Tibial artery (tissue), 4 donors: ENCODE measurements around the gene CKAP5.
"Not testable (repeated sequence)": the region's sequence is repeated elsewhere in the genome, so short reads cannot be mapped to it uniquely, and the experiment has no call there.

Source experiments
- DNase-seq, 2 donors: peaks; one replicate each; pipeline ENCODE4 v3.0.0-alpha.2; 2019
- H3K27ac ChIP-seq, 2 donors: fragments of 200-600 bp; sonication (generic) in 1 of 2; 1 replicate in 1 of 2; 2 replicates in 1 of 2; pipeline ENCODE4 v1.5.1; 2018 to 2019; ENCODE audit warnings: mild to moderate bottlenecking in 1 of 2
- H3K27me3 ChIP-seq, 2 donors: fragments of 200-600 bp; sonication (generic) in 1 of 2; one replicate each; pipeline versions ENCODE4 v1.5.1 to v1.6.0; 2016 to 2019
- H3K36me3 ChIP-seq, 3 donors: fragments of 200-600 bp; sonication (generic) in 2 of 3; one replicate each; pipeline ENCODE4 v1.5.1; 2016 to 2019; ENCODE audit warnings: mild to moderate bottlenecking in 2 of 3
- H3K4me1 ChIP-seq, 4 donors: fragments of 200-600 bp; sonication (generic) in 2 of 4; 1 replicate in 3 of 4; 2 replicates in 1 of 4; pipeline ENCODE4 v1.5.1; 2016 to 2019
- H3K4me3 ChIP-seq, 2 donors: fragments of 200-600 bp; sonication (generic) in 1 of 2; 1 replicate in 1 of 2; 2 replicates in 1 of 2; pipeline ENCODE4 v1.5.1; 2018 to 2019; ENCODE audit warnings: mild to moderate bottlenecking in 2 of 2
- H3K9me3 ChIP-seq, 3 donors: fragments of 200-600 bp; sonication (generic) in 1 of 3; one replicate each; pipeline ENCODE4 v1.5.1; 2016 to 2019
- intact Hi-C: fragments of 100-400 bp; cut with DNase I; formaldehyde crosslinking; loops from one replicate; pipeline ENCODE4 v1.15.0; 2023; ENCODE audit warnings: low total_unique reads
- TF ChIP-seq, protein P1 (sequence below), 2 experiments: fragments of 200-600 bp in 1 of 2; fragments of 450-650 bp in 1 of 2; IDR thresholded peaks; one replicate each; pipeline ENCODE4 v1.5.1; 2017 to 2019; ENCODE audit warnings: antibody characterized with exemption in 2 of 2, mild to moderate bottlenecking in 1 of 2, moderate library complexity in 1 of 2

Gene CKAP5

DNA sequence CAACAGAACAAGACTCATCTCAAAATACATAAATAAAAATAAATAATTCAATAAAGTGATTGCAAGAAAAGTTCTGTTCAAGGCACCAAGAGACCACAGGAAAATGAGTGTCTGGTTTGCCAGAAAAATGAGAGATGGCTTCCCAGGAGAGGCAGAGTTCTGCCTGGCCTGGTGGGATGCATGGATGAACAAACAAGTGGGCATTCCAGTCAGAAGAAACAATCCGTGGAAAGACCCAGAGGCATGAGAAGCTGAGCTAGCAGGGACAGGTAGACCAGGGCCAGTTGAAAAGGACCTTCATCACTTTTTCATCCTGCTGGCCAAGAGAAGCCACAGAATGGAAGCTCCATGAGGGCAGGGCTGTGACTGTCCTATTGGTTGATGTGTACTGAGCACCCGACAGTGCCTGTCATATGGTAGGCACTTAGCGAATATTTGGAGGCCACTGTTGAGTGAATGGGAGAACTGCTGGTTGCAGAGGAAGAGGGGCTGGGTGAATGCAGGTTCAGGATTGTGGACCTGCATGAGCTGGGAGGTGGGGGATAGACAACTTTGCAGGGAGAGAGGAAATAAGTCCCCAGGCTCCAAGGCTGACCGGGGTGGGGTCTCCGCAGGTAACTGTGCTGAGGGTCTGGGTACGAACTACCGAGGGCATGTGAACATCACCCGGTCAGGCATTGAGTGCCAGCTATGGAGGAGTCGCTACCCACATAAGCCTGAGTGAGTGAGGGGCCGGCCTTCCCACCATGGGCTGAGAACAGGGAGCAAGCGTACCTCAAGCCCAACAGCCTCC, 123.3 kb downstream of the CKAP5 start:
- Histone ChIP-seq H3K4me1 (peaks cover 0 to 8% (median 0%) of the 10 kb centered on the region in 4 donors), H3K36me3 (no peaks in the 10 kb centered on the region), H3K27me3 (no peaks in the 10 kb centered on the region), H3K4me3 (no peak overlapping the region), H3K27ac (no peak overlapping the region), H3K9me3 (no peaks in the 10 kb centered on the region)
- intact Hi-C loops, result no loop called here
- DNase-seq, result no peak
- TF ChIP-seq, protein P1, sequence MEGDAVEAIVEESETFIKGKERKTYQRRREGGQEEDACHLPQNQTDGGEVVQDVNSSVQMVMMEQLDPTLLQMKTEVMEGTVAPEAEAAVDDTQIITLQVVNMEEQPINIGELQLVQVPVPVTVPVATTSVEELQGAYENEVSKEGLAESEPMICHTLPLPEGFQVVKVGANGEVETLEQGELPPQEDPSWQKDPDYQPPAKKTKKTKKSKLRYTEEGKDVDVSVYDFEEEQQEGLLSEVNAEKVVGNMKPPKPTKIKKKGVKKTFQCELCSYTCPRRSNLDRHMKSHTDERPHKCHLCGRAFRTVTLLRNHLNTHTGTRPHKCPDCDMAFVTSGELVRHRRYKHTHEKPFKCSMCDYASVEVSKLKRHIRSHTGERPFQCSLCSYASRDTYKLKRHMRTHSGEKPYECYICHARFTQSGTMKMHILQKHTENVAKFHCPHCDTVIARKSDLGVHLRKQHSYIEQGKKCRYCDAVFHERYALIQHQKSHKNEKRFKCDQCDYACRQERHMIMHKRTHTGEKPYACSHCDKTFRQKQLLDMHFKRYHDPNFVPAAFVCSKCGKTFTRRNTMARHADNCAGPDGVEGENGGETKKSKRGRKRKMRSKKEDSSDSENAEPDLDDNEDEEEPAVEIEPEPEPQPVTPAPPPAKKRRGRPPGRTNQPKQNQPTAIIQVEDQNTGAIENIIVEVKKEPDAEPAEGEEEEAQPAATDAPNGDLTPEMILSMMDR (IDR thresholded peaks at IDR 0.05), result no peak

DNA sequence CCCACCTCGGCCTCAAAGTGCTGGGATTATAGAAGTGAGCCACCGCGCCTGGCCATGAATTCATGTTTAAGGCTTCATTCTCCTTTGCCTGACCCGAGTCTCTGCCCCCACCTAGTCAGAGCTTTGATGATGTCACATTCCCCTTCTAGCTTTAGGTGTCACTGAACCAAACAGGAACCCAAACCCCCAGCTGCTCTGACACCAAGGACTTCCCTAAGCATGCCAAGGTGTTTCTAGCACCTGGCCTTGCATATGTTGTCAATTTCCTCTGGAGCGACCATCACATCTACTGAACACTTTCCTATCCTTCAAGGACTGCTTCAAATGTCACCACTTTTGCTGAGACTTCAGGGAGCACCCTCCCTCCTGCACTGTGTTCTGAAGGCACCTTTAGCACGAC, 124.8 kb downstream of the CKAP5 start:
- Histone ChIP-seq H3K4me3 (no peak overlapping the region), H3K36me3 (no peaks in the 10 kb centered on the region), H3K27ac (no peak overlapping the region), H3K4me1 (peaks cover 0 to 8% (median 0%) of the 10 kb centered on the region in 4 donors), H3K9me3 (no peaks in the 10 kb centered on the region), H3K27me3 (no peaks in the 10 kb centered on the region)
- TF ChIP-seq, protein P1 (IDR thresholded peaks at IDR 0.05), result no peak
- DNase-seq, result no peak
- intact Hi-C loops, result no loop called here

DNA sequence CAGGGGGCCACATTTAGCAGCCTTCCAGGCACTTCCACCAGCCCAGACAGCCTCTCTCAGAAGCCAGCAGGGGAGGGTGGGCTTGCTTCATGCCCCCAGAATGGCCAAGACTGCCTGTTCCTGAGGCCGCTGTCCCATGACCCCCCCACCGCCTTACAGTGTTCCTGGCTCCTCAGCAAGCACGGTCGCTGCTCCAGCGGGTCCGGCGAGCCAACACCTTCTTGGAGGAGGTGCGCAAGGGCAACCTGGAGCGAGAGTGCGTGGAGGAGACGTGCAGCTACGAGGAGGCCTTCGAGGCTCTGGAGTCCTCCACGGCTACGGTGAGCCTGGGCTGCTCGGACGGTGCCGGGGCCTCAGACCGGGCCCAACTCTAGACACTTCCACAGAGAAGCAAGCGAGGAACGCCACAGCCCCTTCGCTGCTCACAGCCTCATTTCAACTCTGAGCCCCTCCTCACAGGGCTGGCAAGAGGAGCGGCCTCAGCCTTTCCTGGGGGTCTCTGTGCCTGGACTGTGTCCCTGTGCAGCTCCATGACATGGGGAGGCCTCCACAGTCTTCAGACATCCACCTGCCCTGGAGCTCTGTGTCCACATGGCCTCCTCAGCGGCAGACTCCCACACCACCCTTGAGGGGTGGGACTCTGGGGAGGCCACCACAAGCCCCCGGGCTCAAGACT, 126.4 kb downstream of the CKAP5 start:
- DNase-seq, result no peak
- Histone ChIP-seq H3K4me3 (no peak overlapping the region), H3K36me3 (no peaks in the 10 kb centered on the region), H3K9me3 (no peaks in the 10 kb centered on the region), H3K27ac (no peak overlapping the region), H3K4me1 (peaks cover 0 to 15% (median 3%) of the 10 kb centered on the region in 4 donors), H3K27me3 (no peaks in the 10 kb centered on the region)
- TF ChIP-seq, protein P1 (IDR thresholded peaks at IDR 0.05), result no peak
- intact Hi-C loops, result loop anchor here (10.0 kb wide), 1 partner anchor 105 kb away; the partner anchor contains the start of genes ATG13 and HARBI1

DNA sequence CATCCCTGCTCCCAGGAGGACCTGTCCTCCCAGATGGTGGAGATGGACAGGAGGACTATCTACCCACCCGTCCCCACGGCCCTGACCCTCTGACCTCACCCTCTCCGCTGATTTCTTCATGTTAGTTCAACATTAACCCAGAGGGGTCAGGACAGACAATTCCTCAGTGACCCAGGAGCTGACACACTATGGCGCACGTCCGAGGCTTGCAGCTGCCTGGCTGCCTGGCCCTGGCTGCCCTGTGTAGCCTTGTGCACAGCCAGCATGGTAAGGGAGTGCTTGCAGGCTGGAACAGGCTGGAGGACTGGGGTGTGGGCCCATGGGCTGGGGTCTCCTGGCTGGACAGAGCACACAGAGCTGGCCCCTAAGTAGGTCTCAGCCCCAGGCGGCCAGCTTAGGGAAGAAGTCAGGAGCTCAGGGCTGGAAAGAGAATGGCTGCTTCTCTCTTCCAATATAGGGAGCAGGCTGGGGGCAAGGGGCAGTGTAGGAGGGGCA, 127.0 kb downstream of the CKAP5 start, which contains the start of gene F2:
F2 (plus strand) TSS at position 166 of the 495 bp plus-strand sequence; CDS start at position 189, 23 bp downstream.
- TF ChIP-seq, protein P1 (IDR thresholded peaks at IDR 0.05), result no peak
- peaks cover 0 to 21% (median 3%) of the 10 kb centered on the region in 4 donors for H3K4me1 ChIP-seq
- H3K4me3 ChIP-seq, result no peak within 1 kb of the TSS
- no peaks in the 10 kb centered on the region for H3K9me3 ChIP-seq
- no peaks in the 10 kb centered on the region for H3K27me3 ChIP-seq
- no peak within 1 kb of the TSS for H3K27ac ChIP-seq
- intact Hi-C loops, result loop anchor here (10.0 kb wide), 1 partner anchor 104 kb away; the partner anchor contains the start of genes ATG13 and HARBI1
- DNase-seq, result no peak
- H3K36me3 ChIP-seq, result no peaks in the 10 kb centered on the region

DNA sequence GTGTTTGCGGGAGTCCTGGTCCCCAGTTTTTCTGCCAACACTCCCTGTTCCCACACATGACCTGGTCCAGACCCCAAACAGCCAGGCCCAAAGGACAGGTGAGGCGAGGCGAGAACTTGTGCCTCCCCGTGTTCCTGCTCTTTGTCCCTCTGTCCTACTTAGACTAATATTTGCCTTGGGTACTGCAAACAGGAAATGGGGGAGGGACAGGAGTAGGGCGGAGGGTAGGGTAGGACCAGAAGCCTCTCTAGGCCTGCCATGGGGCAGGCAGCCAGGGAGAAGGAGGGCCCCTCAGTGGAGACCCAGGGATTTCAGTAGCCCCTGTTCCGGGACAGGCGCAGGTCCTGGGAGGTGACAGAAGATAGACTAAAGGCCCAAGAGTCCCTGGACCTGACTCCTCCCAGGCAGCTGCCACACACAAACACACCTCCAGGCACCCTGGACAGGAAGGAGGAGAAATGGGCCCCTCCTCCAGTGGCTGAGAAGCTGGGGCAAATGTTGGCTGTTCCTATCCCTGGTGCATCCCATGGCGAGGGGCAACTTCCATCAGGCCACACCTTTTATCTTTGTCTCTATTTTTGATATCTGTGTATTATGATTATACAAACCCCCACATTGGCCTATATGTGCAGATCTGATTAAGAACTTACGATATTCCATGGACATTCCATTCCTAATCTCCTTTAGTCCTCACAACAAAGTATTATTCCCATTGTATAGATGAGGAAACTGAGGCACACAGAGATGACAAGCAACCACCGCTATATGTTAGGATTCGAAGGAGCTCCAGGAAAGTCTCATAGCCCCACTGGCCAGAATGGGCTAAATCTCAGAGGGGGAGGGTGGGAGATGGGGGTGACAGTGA, 127.7 kb downstream of the CKAP5 start:
- H3K4me3 ChIP-seq, result no peak overlapping the region
- H3K9me3 ChIP-seq, result no peaks in the 10 kb centered on the region
- intact Hi-C loops, result loop anchor here (10.0 kb wide), 1 partner anchor 104 kb away; the partner anchor contains the start of genes ATG13 and HARBI1
- H3K36me3 ChIP-seq, result no peaks in the 10 kb centered on the region
- H3K4me1 ChIP-seq, result peaks cover 0 to 28% (median 3%) of the 10 kb centered on the region in 4 donors
- no peaks in the 10 kb centered on the region for H3K27me3 ChIP-seq
- no peak overlapping the region for H3K27ac ChIP-seq
- no peak for DNase-seq
- TF ChIP-seq, protein P1 (IDR thresholded peaks at IDR 0.05), result no peak

DNA sequence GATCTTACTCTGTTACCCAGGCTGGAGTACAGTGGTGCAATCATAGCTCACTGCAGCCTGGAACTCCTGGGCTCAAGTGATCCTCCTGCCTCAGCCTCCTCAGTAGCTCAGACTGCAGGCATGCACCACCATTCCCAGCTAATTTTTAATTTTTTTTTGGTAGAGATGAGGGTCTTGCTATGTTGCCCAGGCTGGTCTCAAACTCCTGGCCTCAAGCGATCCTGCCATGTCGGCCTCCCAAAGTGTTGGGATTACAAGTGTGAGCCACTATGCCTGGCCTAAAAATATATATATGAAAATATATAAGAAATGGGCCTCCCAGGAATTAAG, 128.3 kb downstream of the CKAP5 start:
- H3K4me3 ChIP-seq, H3K36me3 ChIP-seq, DNase-seq, H3K27ac ChIP-seq, H3K9me3 ChIP-seq, H3K27me3 ChIP-seq: not testable (repeated sequence)
- intact Hi-C loops, result loop anchor here (10.0 kb wide), 1 partner anchor 103 kb away; the partner anchor contains the start of genes ATG13 and HARBI1
- peaks cover 0 to 34% (median 4%) of the 10 kb centered on the region in 4 donors for H3K4me1 ChIP-seq
